Dendritic cell treated with granulocyte-macrophage colony-stimulating factor and Interleukin-4, amounts not matched to agents 40 ng/mL and 50 ng/mL, for 4 days (primary cell): ENCODE data around the gene IL1R2.

Experiments
- H3K27ac Mint-ChIP-seq: one replicate; pipeline ENCODE4 v1.8.0; 2022; ENCODE audit warnings: mild to moderate bottlenecking, mixed read lengths
- H3K27me3 Mint-ChIP-seq: one replicate; pipeline ENCODE4 v1.8.0; 2022; ENCODE audit warnings: mild to moderate bottlenecking, mixed read lengths
- H3K36me3 Mint-ChIP-seq: one replicate; pipeline ENCODE4 v1.8.0; 2022; ENCODE audit warnings: low read depth, mixed read lengths
- H3K4me1 Mint-ChIP-seq: one replicate; pipeline ENCODE4 v1.8.0; 2022; ENCODE audit warnings: low read depth, mixed read lengths
- H3K4me3 Mint-ChIP-seq: one replicate; pipeline ENCODE4 v1.8.0; 2022; ENCODE audit warnings: mild to moderate bottlenecking, moderate library complexity, mixed read lengths
- H3K9me3 Mint-ChIP-seq: one replicate; pipeline ENCODE4 v1.8.0; 2022; ENCODE audit warnings: mixed read lengths
- intact Hi-C: fragments of 100-400 bp; cut with micrococcal nuclease; formaldehyde crosslinking; loops from one replicate; pipeline ENCODE4 v1.15.0; 2022

IL1R2 gene

GRCh38 chr2:102008490-102008889 is 16.7 kb downstream of the IL1R2 start:
- Mint-ChIP-seq H3K27me3 (no peaks in the 10 kb centered on the region), H3K36me3 (peaks cover 71% of the 10 kb centered on the region), H3K4me3 (no peak overlapping the region), H3K4me1 (peaks cover 75% of the 10 kb centered on the region), H3K27ac (peak overlapping the region; percentile 69), H3K9me3 (no peaks in the 10 kb centered on the region)
- intact Hi-C loops: no loop called here

- Mint-ChIP-seq H3K4me3 (no peak overlapping the region), H3K27ac (peak overlapping the region; percentile 91), H3K27me3 (no peaks in the 10 kb centered on the region), H3K9me3 (no peaks in the 10 kb centered on the region), H3K36me3 (peaks cover 79% of the 10 kb centered on the region), H3K4me1 (peaks cover 75% of the 10 kb centered on the region)
- intact Hi-C loops: no loop called here
Measured at GRCh38 chr2:102009557-102009956, 17.8 kb downstream of the IL1R2 start.

DNA sequence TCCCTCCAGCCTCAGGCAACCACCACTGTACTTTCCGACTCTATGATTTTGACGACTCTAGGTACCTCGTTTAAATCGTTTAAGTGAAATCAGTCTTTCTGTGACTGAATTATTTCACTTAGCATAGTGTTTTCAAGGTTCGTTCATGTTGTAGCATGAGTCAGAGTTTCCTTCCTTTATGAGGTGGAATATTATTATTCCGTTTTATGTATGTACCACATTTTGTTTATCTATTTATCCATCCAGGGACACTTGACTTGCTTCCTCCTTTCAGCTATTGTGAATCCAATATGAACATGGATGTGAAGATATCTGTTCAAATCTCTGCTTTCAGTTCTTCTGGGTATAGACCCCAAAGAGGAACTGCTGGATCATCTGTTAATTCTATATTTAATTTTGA is 19.1 kb downstream of the IL1R2 start:
- intact Hi-C loops: no loop called here
- H3K27me3 Mint-ChIP-seq: no peaks in the 10 kb centered on the region
- H3K9me3 Mint-ChIP-seq: no peaks in the 10 kb centered on the region
- H3K4me1 Mint-ChIP-seq: peaks cover 68% of the 10 kb centered on the region
- H3K27ac Mint-ChIP-seq: peak overlapping the region; percentile 91
- H3K4me3 Mint-ChIP-seq: peak overlapping the region; percentile 60
- peaks cover 91% of the 10 kb centered on the region for H3K36me3 Mint-ChIP-seq

GRCh38 chr2:102012061-102012614 is 20.4 kb downstream of the IL1R2 start:
- no peaks in the 10 kb centered on the region for H3K9me3 Mint-ChIP-seq
- no peak overlapping the region for H3K4me3 Mint-ChIP-seq
- H3K4me1 Mint-ChIP-seq: peaks cover 56% of the 10 kb centered on the region
- no peaks in the 10 kb centered on the region for H3K27me3 Mint-ChIP-seq
- peaks cover 84% of the 10 kb centered on the region for H3K36me3 Mint-ChIP-seq
- intact Hi-C loops: no loop called here
- H3K27ac Mint-ChIP-seq: peak overlapping the region; percentile 91

DNA sequence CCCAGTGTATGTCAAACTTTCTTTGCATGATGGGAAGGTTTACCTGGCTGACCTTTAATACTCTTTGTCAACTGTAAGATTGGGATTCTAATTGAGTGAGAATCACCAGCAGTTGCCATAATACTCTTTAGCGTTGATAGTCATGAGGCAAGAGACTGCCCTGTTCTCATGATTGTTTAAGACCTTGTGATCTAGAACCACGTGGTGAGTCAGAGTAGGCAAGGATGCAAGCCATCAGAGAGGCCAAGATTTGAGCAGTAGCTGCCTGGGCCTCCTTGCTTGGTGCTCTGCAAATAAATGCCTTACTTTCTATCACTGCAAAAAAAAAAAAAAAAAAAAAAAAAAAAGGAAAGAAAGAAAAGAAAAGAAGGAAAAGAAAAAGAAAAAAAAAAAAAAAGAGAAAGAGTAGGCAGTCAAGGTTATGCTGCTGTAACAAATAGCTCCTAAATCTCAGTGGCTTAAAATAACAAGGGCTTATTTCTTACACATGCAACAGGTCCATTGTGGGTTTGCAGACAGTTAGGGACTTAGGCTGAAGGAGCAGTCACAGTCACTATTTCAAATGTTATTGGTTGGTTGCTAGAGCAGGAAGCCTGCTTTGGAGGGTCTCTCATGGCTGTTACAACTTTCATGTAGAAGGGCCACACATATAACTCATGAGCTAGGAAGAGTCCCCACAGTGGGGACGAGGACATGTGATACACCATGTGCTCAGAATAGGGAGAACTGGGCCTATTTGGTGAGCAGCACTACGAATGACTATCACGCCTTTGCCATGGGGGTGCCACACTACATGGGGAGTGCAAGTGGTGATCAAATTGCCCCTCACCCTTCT is 21.7 kb downstream of the IL1R2 start:
- Mint-ChIP-seq H3K9me3 (no peaks in the 10 kb centered on the region), H3K27me3 (no peaks in the 10 kb centered on the region), H3K27ac (peak overlapping the region; percentile 65), H3K36me3 (peaks cover 80% of the 10 kb centered on the region), H3K4me3 (no peak overlapping the region), H3K4me1 (peaks cover 43% of the 10 kb centered on the region)
- intact Hi-C loops: no loop called here

DNA sequence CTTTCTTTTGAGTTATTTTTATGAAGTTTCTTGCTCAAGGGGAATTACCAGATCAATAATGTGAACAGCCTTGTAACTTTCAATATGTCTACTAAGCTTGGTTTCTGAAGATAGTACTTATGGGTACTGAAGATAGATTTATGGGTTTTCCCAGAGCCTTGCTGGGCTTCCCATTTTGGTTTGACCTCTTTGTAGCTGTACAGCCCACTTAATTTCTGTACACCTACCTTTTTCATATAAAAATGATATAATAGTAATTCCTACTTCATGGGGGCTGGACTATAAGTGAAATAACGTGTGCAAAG is 22.2 kb downstream of the IL1R2 start:
- no peak overlapping the region for H3K4me3 Mint-ChIP-seq
- peak overlapping the region; percentile 9 for H3K27ac Mint-ChIP-seq
- peaks cover 80% of the 10 kb centered on the region for H3K36me3 Mint-ChIP-seq
- intact Hi-C loops: no loop called here
- H3K27me3 Mint-ChIP-seq: no peaks in the 10 kb centered on the region
- H3K4me1 Mint-ChIP-seq: peaks cover 37% of the 10 kb centered on the region
- H3K9me3 Mint-ChIP-seq: no peaks in the 10 kb centered on the region

DNA sequence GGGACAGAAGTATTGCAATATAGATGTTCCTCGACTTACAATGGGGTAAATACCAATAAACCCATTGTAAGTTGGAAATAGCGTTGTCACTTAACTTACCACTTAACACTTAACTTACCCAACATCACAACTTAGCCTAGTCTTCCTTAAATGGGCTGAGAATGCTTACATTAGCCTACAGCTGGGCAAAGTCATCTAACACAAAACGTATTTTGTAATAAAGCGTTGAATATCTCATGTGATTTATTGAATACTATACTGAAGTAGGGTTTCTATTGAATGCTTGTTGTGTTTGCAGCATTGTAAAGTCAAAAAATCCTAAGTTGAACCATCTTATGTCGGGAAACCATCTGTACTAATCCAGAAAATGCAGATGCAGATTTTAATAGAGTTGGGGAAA is 23.6 kb downstream of the IL1R2 start:
- Mint-ChIP-seq H3K4me3 (no peak overlapping the region), H3K9me3 (no peaks in the 10 kb centered on the region)
- intact Hi-C loops: loop anchor here (5.0 kb wide), 1 partner anchor 427 kb away; no protein-coding TSS in a partner anchor

DNA sequence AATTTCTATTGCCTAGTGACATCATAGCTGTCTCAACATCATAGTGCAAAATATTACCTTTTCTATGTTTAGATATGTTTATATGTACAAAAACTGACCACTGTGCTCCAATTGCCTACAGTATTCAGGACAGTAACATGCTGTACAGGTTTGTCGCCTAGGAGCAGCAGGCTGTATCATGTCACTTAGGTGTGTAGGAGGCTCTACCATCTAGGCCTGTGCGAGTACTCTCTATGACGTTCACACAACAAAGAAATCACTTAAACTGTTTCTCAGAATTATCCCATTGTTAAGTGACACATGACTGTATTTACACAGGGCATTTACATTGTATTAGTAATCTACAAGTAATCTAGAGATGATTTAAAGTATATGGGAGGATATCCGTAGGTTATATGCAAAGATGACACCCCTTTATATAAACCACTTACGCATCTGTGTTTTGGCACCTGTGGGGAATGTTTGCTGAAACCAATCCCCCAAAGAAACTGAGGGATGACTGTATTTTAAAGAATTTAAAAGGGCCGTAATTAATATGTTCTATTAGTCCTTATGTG is 24.7 kb downstream of the IL1R2 start:
- Mint-ChIP-seq H3K36me3 (peaks cover 82% of the 10 kb centered on the region), H3K4me1 (peaks cover 27% of the 10 kb centered on the region), H3K27me3 (no peaks in the 10 kb centered on the region), H3K9me3 (no peaks in the 10 kb centered on the region), H3K4me3 (no peak overlapping the region), H3K27ac (no peak overlapping the region)
- intact Hi-C loops: loop anchor here (5.0 kb wide), 1 partner anchor 426 kb away; no protein-coding TSS in a partner anchor

More for the DNA sequence above, 23.6 kb downstream of the IL1R2 start:
- no peak overlapping the region for H3K27ac Mint-ChIP-seq
- H3K4me1 Mint-ChIP-seq: peaks cover 29% of the 10 kb centered on the region
- peaks cover 80% of the 10 kb centered on the region for H3K36me3 Mint-ChIP-seq
- no peaks in the 10 kb centered on the region for H3K27me3 Mint-ChIP-seq

GRCh38 chr2:102018823-102019445 is 27.2 kb downstream of the IL1R2 start:
- H3K27me3 Mint-ChIP-seq: no peaks in the 10 kb centered on the region
- H3K4me3 Mint-ChIP-seq: no peak overlapping the region
- H3K36me3 Mint-ChIP-seq: peaks cover 82% of the 10 kb centered on the region
- H3K27ac Mint-ChIP-seq: no peak overlapping the region
- H3K4me1 Mint-ChIP-seq: peaks cover 34% of the 10 kb centered on the region
- no peaks in the 10 kb centered on the region for H3K9me3 Mint-ChIP-seq
- intact Hi-C loops: loop anchor here (5.0 kb wide), 1 partner anchor 423 kb away; no protein-coding TSS in a partner anchor

- H3K27ac Mint-ChIP-seq: peak overlapping the region; percentile 94
- no peak overlapping the region for H3K4me3 Mint-ChIP-seq
- intact Hi-C loops: loop anchor here (5.0 kb wide), 3 partner anchors 42 to 222 kb away; no protein-coding TSS in a partner anchor
- H3K27me3 Mint-ChIP-seq: no peaks in the 10 kb centered on the region
- H3K9me3 Mint-ChIP-seq: no peaks in the 10 kb centered on the region
- peaks cover 86% of the 10 kb centered on the region for H3K36me3 Mint-ChIP-seq
- peaks cover 51% of the 10 kb centered on the region for H3K4me1 Mint-ChIP-seq
Measured at GRCh38 chr2:102020596-102021170, 28.9 kb downstream of the IL1R2 start.

- intact Hi-C loops: loop anchor here (5.0 kb wide), 3 partner anchors 41 to 221 kb away; no protein-coding TSS in a partner anchor
- H3K4me1 Mint-ChIP-seq: peaks cover 62% of the 10 kb centered on the region
- peak overlapping the region; percentile 94 for H3K27ac Mint-ChIP-seq
- H3K27me3 Mint-ChIP-seq: no peaks in the 10 kb centered on the region
- H3K4me3 Mint-ChIP-seq: no peak overlapping the region
- no peaks in the 10 kb centered on the region for H3K9me3 Mint-ChIP-seq
- peaks cover 93% of the 10 kb centered on the region for H3K36me3 Mint-ChIP-seq
Measured at GRCh38 chr2:102021779-102022178, 30.0 kb downstream of the IL1R2 start.

- Mint-ChIP-seq H3K27me3 (no peaks in the 10 kb centered on the region), H3K4me3 (no peak overlapping the region), H3K9me3 (no peaks in the 10 kb centered on the region), H3K4me1 (peaks cover 74% of the 10 kb centered on the region), H3K27ac (peak overlapping the region; percentile 94), H3K36me3 (peaks cover 98% of the 10 kb centered on the region)
- intact Hi-C loops: loop anchor here (5.0 kb wide), 3 partner anchors 39 to 219 kb away; no protein-coding TSS in a partner anchor
Measured at GRCh38 chr2:102022884-102023539, 31.3 kb downstream of the IL1R2 start.

- H3K27me3 Mint-ChIP-seq: no peaks in the 10 kb centered on the region
- peak overlapping the region; percentile 94 for H3K27ac Mint-ChIP-seq
- H3K9me3 Mint-ChIP-seq: no peaks in the 10 kb centered on the region
- H3K4me3 Mint-ChIP-seq: no peak overlapping the region
- peaks cover 98% of the 10 kb centered on the region for H3K36me3 Mint-ChIP-seq
- H3K4me1 Mint-ChIP-seq: peaks cover 88% of the 10 kb centered on the region
- intact Hi-C loops: loop anchor here (5.0 kb wide), 3 partner anchors 38 to 218 kb away; no protein-coding TSS in a partner anchor
Measured at GRCh38 chr2:102024410-102024809, 32.6 kb downstream of the IL1R2 start.
